ENCODE measurements around the gene CDH5.

Gene CDH5

GRCh38 chr16:66354034-66354909 is 12.2 kb upstream of the CDH5 start:
- no peak for DNase-seq

GRCh38 chr16:66355526-66355925 is 11.0 kb upstream of the CDH5 start:
- no peak for DNase-seq

- peak in 2 of 5 donors; percentile 16 to 20 for DNase-seq
Observed at GRCh38 chr16:66357523-66357928, 9.0 kb upstream of the CDH5 start.

GRCh38 chr16:66358231-66358630 is 8.3 kb upstream of the CDH5 start:
- DNase-seq: no peak

- DNase-seq: no peak
Observed at GRCh38 chr16:66359012-66359411, 7.5 kb upstream of the CDH5 start.

GRCh38 chr16:66359811-66360608 is 6.5 kb upstream of the CDH5 start:
- no peak for DNase-seq

- no peak for DNase-seq
Observed at GRCh38 chr16:66360624-66361324, 5.7 kb upstream of the CDH5 start.

- DNase-seq: no peak
Observed at GRCh38 chr16:66361604-66362135, 4.8 kb upstream of the CDH5 start.

- DNase-seq: no peak
Observed at GRCh38 chr16:66363211-66363777, 3.2 kb upstream of the CDH5 start.

GRCh38 chr16:66364117-66364958 is 2.2 kb upstream of the CDH5 start:
- no peak for DNase-seq

- DNase-seq: no peak
Observed at GRCh38 chr16:66364959-66365306, 1.6 kb upstream of the CDH5 start.

- no peak for DNase-seq
Observed at GRCh38 chr16:66365651-66366050, 840 bp upstream of the CDH5 start.

- DNase-seq: no peak
Observed at GRCh38 chr16:66367968-66368891, 1.7 kb downstream of the CDH5 start.

GRCh38 chr16:66369055-66369592 is 2.6 kb downstream of the CDH5 start:
- DNase-seq: no peak

- DNase-seq: peak in 1 of 5 donors; percentile 6
Observed at GRCh38 chr16:66370786-66371684, 4.5 kb downstream of the CDH5 start.

- no peak for DNase-seq
Observed at GRCh38 chr16:66372078-66372897, 5.8 kb downstream of the CDH5 start.

GRCh38 chr16:66372898-66373155 is 6.3 kb downstream of the CDH5 start:
- no peak for DNase-seq

GRCh38 chr16:66373667-66374066 is 7.2 kb downstream of the CDH5 start:
- no peak for DNase-seq

- no peak for DNase-seq
Observed at GRCh38 chr16:66374176-66374575, 7.7 kb downstream of the CDH5 start.
